ENCODE measurements around the gene KRTAP19-8.

The KRTAP19-8 gene

DNA sequence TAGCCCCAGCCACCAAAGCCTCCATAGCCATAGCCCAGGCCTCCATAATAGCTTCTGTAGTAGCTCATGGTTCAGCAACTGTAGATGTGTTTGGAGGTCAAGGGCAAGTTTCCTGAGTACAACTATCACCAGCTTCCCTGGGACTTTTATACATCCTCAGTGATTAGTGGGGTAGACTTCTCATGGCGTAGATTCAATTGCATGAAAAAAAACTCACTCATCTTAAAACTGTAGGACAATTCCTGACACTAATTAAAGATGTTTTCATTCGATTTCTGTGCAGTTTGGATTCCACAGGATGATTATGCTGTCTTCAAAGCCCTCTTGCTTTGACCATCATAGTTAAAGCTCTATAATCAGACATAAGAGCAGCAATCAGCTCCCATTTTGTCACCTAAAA is at the start of gene KRTAP19-8:
Gene KRTAP19-8, minus strand, starts transcription at position 101 of the 400 bp plus-strand sequence. Its CDS starts 33 bp downstream, at position 68.
- DNase-seq, result no peak

GRCh38 chr21:31087639-31088473 is 49.6 kb upstream of the KRTAP19-8 start:
- DNase-seq, result no peak

- no peak for DNase-seq
Observed at GRCh38 chr21:31084689-31085088, 46.4 kb upstream of the KRTAP19-8 start.

DNA sequence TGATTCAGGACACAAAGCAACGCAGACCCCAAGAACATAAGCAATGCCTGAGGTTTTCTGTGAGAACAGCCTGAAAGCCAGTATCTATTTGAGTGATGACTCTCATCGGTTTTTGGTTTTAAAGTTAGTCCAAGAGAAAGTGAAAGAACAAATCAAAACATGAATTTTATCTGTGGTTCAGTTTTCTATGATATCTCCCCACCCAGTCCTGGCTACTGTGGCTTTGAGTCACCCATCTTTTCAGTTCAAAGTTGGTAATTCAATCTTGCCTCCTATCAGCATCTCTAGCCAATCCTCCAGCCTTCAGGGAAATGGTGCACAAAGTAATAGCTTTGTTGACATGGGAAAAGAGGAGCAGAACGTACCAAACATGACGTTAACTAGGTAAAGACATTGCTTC is 40.5 kb upstream of the KRTAP19-8 start:
- DNase-seq, result no peak

DNA sequence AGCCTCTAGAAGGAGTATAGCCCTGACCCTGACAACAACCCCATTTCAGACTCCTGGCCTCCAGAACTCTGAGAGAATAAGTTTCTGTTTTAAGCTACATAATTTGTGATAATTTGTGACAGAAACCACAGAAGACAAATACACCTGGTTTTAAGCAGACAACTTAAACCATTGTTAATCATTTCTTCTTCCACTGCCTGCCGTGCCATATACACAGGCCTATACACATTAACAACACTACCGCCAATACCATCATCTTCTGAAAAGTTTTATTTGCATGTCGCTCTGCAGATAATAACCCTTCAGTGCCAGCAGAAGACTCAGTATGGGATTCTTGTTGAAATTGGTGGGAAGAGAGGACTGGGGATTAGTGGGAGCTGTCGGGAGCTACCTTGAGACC is 39.9 kb upstream of the KRTAP19-8 start:
- no peak for DNase-seq

GRCh38 chr21:31075848-31076247 is 37.6 kb upstream of the KRTAP19-8 start:
- DNase-seq, result no peak

DNA sequence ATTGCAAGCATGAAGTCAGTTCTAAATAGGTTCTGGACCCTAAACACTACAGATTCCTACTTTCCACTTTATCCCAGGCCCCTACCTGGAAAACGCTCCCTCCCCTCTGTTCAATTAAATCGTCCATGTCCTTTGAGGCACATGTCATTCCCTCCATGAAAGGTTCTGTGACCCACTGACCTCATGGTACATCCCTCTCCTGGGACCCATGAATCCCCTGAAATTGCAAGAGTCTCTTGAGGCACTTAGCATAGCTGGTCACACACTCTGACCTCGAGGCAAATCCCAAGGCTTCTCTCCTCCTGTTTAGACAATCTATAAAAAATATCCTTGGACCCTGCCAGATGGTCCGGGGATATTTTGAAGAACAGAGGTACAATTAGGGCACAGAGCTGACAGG is 34.3 kb upstream of the KRTAP19-8 start:
- DNase-seq, result no peak

GRCh38 chr21:31064803-31065202 is 26.5 kb upstream of the KRTAP19-8 start:
- DNase-seq, result no peak

GRCh38 chr21:31052489-31053142 is 14.3 kb upstream of the KRTAP19-8 start:
- no peak for DNase-seq

- no peak for DNase-seq
Observed at GRCh38 chr21:31050577-31051157, 12.4 kb upstream of the KRTAP19-8 start.

DNA sequence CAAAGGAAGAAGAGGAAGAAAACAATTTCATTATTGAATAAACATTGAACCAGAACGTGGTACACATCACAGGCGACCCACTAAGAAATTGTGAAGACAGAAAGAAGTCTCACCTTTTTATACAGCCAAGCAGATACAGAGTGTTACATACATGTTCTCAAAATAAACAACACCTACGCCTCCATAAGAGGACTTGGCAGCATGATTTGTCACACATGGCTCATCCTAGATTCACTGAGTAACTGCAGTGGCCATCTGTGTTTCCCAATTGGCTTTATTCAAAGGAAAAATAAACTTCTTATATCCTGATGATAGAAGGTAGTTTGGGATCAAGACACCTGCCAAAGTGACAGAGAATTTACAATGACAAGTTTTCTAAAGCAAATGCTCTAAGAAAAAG is 7.6 kb upstream of the KRTAP19-8 start:
- no peak for DNase-seq

GRCh38 chr21:31043471-31043870 is 5.2 kb upstream of the KRTAP19-8 start:
- DNase-seq, result no peak

- DNase-seq, result no peak
Observed at GRCh38 chr21:31042080-31042464, 3.8 kb upstream of the KRTAP19-8 start.

GRCh38 chr21:31041295-31042079 is 3.2 kb upstream of the KRTAP19-8 start:
- DNase-seq, result no peak

- DNase-seq, result no peak
Observed at GRCh38 chr21:31034378-31034777, 3.9 kb downstream of the KRTAP19-8 start.

- DNase-seq, result no peak
Observed at GRCh38 chr21:31030367-31031106, 7.7 kb downstream of the KRTAP19-8 start.

DNA sequence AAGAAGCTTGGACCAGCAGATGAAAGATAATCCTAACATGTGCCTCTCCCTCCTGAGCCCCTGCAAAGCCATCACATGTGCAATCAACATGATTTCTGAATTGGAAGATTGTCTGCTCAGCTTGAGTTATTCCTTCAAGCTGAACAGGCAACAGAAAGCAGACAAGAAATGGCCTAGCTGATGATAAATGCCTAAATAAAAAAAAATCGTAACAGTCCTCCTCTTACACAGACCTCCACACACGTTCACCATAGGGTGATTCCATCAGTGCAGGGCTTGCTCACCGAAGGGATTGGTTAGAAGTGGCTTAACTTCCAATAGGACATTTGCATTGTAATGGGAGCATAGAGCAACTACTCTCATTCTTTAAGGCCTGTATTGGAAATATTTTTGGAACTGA is 14.6 kb downstream of the KRTAP19-8 start:
- no peak for DNase-seq

GRCh38 chr21:31022306-31022705 is 16.0 kb downstream of the KRTAP19-8 start:
- DNase-seq, result no peak

DNA sequence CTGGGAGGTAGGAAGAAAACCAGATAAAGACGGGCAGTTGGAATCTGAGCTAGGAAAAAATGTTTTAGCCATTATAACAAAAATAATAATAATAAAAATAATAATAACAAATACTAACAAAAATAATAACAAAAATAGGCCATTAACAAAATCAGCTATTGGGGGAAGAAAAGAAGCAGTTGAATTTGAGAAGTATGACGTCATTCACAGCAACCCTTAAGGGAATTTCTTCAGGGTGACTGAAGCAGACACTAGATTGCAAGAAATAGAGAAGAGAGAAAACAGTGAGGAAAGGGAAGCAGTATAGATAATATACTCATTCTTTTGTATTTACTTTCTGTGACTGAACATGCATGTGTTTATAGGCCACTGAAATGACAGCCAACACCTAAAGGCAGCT is 20.0 kb downstream of the KRTAP19-8 start:
- DNase-seq, result no peak

DNA sequence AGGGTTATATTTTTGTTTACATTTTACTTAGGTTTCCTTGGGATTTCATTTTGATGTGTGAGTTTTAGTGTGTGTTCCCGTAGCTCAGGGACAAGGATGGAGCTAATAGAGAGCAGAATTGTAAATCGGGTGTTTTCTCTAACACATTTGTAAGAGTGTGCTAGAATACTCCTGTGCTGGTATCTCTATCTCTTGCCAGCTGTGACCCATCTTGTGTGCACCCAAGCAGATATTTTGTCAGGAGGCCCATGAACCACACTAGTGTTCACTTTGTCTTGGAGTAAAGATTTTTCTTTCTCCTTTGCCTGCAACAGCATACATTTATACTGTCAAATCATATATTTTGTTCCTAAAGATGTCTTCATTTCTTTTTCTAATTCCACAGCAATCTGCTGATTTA is 23.4 kb downstream of the KRTAP19-8 start:
- no peak for DNase-seq

- DNase-seq, result no peak
Observed at GRCh38 chr21:31012133-31013089, 25.9 kb downstream of the KRTAP19-8 start.
